GM12864 (cell line): ENCODE measurements around the gene ATP1A2.

Experiments used
- DNase-seq: peaks from one replicate; pipeline ENCODE4 v3.0.0-alpha.2; 2011; ENCODE audit warnings: low read depth
- H3K4me3 ChIP-seq: 2 replicates; pipeline ENCODE4 v1.5.1; 2011; ENCODE audit warnings: mild to moderate bottlenecking, low read depth, low read length, control low read depth
- TF ChIP-seq, protein P1 (sequence below): IDR thresholded peaks from 2 replicates; pipeline ENCODE4 v1.5.1; 2011; ENCODE audit warnings: low read depth, mild to moderate bottlenecking, moderate library complexity, low read length, control low read depth, inconsistent platforms; ENCODE audit errors: missing control alignments

Gene ATP1A2

DNA sequence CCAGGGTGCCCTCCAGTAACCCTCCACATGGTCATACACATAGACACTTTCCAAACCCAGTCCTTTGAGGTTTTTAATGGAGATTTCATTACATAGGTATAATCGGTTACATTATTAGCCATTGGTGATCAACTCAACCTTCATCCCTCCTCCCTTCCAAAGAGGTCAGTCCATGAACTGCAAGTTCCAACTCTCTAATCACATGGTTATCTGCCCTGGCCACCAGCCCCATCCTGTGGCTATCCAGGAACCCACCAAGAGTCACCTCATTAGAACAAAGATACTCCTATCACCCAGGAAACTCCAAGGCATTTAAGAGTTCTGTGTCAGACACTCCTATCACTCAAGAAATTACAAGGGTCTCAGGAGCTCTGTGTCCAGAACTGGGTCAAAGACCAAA lies 48.1 kb downstream of the ATP1A2 start:
- TF ChIP-seq, protein P1, sequence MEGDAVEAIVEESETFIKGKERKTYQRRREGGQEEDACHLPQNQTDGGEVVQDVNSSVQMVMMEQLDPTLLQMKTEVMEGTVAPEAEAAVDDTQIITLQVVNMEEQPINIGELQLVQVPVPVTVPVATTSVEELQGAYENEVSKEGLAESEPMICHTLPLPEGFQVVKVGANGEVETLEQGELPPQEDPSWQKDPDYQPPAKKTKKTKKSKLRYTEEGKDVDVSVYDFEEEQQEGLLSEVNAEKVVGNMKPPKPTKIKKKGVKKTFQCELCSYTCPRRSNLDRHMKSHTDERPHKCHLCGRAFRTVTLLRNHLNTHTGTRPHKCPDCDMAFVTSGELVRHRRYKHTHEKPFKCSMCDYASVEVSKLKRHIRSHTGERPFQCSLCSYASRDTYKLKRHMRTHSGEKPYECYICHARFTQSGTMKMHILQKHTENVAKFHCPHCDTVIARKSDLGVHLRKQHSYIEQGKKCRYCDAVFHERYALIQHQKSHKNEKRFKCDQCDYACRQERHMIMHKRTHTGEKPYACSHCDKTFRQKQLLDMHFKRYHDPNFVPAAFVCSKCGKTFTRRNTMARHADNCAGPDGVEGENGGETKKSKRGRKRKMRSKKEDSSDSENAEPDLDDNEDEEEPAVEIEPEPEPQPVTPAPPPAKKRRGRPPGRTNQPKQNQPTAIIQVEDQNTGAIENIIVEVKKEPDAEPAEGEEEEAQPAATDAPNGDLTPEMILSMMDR: no peak
- no peak for DNase-seq

GRCh38 chr1:160164121-160164520 lies 48.6 kb downstream of the ATP1A2 start:
- no peak for DNase-seq
- no peak overlapping the region for H3K4me3 ChIP-seq
- TF ChIP-seq, protein P1: no peak

More for the DNA sequence above, 48.1 kb downstream of the ATP1A2 start:
- H3K4me3 ChIP-seq: no peak overlapping the region

GRCh38 chr1:160166166-160166868 lies 50.8 kb downstream of the ATP1A2 start:
- TF ChIP-seq, protein P1: no peak

GRCh38 chr1:160167056-160167455 lies 51.5 kb downstream of the ATP1A2 start:
- DNase-seq: no peak
- TF ChIP-seq, protein P1: no peak
- H3K4me3 ChIP-seq: no peak overlapping the region

More at GRCh38 chr1:160166166-160166868, 50.8 kb downstream of the ATP1A2 start:
- no peak for DNase-seq
- H3K4me3 ChIP-seq: no peak overlapping the region

DNA sequence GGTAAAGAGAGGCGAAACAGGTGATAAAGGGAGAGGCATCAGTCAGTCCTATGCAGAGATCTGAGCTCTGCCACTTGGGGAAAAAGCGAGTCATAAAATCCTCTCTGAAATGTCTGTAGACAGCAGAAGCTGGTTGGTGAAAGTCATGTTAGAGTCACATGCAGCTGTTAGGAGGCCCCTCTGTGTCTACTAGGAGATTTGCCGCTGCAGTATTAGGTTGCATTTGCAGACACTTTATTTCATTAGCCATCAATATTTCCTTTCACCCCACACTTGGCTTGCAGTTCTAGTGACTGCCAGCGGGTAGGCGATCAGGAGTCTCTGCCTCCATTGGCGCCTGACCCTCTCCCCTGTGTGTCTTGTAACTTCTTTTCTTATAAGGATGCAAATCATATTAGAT lies 52.0 kb downstream of the ATP1A2 start:
- no peak overlapping the region for H3K4me3 ChIP-seq
- no peak for DNase-seq
- TF ChIP-seq, protein P1: no peak

DNA sequence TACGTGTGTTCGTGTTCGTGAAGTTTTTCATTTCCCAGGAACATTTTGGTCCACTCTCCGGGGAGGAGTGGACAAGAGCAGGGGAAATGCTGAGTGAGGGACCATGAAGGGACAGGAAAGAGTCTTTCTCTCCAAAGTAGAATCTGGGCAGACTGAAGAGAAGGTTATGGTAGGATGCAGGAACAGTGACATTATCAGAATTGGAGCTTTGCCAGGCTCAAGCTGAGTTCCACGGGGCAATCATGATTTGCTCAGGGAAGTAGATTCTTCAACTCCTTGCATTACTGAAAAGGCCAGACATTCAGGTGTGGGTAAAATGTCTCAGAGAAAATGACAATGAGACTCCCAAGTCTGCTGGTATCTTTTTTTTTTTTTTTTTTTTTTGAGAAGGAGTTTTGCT lies 52.5 kb downstream of the ATP1A2 start:
- no peak overlapping the region for H3K4me3 ChIP-seq
- DNase-seq: no peak
- TF ChIP-seq, protein P1: no peak
